ENCODE data around the gene GOLGA8R.
A peak's percentile ranks its signal among the peaks of the same experiment; 100 is the strongest.
"Not testable (repeated sequence)": the region's sequence is repeated elsewhere in the genome, so short reads cannot be mapped to it uniquely, and the experiment has no call there.

The GOLGA8R gene, protein sequence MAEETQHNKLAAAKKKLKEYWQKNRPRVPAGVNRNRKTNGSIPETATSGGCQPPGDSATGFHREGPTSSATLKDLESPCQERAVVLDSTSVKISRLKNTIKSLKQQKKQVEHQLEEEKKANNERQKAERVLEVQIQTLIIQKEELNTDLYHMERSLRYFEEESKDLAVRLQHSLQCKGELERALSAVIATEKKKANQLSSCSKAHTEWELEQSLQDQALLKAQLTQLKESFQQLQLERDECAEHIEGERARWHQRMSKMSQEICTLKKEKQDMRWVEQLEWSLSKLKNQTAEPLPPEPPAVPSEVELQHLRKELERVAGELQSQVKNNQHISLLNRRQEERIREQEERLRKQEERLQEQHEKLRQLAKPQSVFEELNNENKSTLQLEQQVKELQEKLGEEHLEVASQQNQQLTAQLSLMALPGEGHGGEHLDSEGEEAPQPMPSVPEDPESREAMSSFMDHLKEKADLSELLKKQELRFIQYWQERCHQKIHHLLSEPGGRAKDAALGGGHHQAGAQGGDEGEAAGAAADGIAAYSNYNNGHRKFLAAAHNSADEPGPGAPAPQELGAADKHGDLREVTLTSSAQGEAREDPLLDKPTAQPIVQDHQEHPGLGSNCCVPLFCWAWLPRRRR

DNA sequence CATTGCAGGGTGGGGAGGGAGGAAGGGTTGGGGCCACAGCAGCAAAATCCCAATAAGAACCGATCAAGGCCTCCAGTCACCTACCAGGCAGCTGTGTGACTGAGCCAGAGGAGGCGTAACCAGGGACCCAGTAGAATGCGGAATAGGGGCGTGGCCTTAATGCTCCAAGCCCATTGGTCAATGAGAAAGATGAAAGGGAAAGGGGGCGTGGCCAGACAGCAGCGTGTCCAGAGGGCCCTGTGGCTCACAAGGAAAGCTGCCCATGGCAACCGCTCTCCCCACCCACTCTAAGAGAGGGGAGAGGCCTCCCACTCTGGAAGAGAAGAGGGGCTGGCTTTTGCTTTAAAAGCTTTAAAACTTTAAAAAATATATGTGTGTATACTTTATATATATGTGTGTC lies at the start of gene GOLGA8R:
Gene GOLGA8R, minus strand, starts transcription at position 101 of the 400 bp plus-strand sequence. Its CDS starts 98 bp downstream, at position 3.
- DNase-seq (ENCODE audit: low read depth in 4 of 4, low spot score in 1 of 4) = not testable (repeated sequence)

DNA sequence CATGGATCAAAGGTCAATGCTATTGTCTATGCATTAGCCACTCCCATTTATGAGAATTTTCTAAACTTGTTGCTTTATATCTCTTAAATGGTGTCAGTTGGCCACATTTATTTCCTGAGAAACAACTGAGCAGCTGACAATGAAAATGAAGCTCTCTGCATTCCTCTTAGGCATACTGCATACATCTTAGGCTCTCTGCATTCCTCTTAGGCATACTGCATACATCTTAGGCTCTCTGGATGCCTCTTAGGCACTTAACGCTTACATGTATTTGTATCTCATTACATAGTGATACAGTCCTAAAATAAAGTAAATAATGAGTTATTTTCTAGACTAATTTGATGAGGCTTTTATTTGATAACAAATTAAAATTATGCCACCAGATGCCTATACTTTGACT lies 49.8 kb upstream of the GOLGA8R start:
- DNase-seq (ENCODE audit: low read depth in 4 of 4, low spot score in 1 of 4) = not testable (repeated sequence)

DNA sequence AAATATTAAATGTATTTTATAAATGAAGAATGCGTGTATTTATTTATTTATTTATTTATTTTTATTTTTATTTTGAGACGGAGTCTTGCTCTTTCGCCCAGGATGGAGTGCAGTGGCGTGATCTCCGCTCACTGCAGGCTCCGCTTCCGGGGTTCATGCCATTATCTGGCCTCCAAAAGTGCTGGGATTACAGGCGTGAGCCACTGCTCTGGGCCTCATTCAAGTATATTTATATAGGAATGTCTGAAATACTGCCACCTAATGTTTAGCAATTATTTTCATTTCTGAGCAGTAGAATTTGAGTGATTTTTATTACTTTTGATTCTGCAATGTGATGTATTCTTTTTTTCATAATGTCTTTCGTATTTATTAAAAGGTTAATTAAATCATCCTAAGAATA lies 48.1 kb upstream of the GOLGA8R start:
- DNase-seq (ENCODE audit: low read depth in 4 of 4, low spot score in 1 of 4) = not testable (repeated sequence)

DNA sequence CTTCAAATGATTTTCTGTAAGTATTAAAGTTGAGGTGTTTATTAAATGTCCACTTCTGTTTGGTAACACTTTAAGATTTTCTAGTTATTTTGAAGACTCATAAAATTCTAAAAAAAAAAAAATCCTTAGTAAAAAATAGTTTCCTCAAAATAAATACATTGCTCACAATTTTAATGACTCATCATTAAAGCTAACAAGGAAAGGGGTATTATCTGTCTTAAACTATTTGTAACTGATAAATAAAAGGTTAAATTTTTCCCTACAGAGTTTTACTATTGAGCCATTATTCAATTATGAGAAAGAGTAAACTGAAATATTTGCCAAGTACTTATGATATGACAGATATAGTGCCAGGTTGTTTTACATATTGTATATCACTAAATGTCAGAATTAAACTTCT lies 38.6 kb upstream of the GOLGA8R start:
- DNase-seq (ENCODE audit: low read depth in 4 of 4, low spot score in 1 of 4) = not testable (repeated sequence)

DNA sequence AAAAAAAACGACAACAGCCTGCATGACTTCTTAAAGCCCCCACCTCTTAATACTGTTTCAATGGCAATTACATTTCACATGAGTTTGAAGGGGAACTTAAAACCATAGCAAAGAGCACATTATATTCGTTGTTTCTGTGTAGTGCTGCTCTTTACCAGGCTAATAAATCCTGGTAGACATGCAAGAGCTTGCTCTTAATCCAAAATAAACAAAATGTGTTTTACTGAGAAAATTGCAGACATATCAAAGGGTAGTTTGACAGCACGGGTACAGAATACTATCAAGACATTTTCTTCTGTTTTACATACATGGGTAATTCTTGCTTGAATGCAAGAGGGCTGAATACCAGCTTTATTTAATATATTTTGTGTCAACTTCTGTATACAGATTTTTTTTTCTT lies 24.3 kb upstream of the GOLGA8R start:
- not testable (repeated sequence) for DNase-seq (ENCODE audit: low read depth in 4 of 4, low spot score in 1 of 4)

DNA sequence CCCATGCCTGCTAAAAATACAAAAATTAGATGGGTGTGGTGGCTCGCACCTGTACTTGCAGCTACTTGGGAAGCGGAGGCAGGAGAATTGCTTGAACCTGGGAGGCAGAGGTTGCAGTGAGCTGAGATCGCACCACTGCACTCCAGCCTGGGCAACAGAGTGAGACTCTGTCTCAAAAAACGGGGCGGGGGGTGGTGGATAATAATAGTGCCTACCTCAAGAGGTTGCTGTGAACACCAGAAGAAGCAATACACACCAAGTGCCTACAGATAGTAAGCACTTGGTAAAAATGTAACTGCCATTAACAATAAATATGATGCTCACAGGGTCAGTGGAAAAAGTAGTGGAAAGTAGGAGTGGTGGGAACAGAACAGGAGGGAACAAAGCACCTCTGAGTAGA lies 21.8 kb upstream of the GOLGA8R start:
- DNase-seq (ENCODE audit: low read depth in 4 of 4, low spot score in 1 of 4) = not testable (repeated sequence)

DNA sequence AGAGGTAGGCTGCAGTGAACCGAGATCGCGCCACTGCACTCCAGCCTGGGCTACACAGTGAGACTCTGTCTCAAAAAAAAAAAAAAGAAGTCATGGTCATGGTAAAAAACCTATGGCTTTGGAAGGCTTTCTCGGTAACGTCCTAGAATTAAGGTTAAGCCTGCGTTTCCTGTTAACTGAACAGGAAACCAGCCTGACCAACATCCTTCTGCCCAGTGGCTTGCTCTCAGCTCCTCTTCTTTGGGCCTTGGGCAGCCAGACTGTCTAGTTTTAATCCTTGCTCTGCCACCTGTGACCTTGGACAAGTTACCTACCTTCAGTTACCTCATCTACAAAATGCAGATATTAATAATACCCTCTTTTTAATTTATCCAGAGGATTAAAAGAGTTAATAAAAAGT lies 6.7 kb upstream of the GOLGA8R start:
- not testable (repeated sequence) for DNase-seq (ENCODE audit: low read depth in 4 of 4, low spot score in 1 of 4)

DNA sequence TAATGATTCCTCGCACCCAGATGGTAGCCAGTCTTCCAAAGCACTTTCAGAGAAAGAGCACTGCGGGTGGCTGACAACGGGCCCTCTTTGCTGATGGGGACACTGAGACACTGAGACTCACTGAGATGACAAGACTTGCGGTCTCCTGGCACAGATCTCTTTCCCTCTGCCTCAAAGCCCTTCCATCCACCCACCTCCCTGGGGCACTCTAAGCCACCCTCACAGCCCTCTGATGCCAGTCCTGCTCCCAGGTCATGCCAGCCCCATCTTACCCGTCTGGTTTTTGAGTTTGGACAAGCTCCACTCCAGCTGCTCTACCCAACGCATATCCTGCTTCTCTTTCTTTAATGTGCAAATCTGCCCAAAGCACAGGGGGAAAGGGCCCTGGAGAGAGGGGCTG lies 6.4 kb downstream of the GOLGA8R start:
- not testable (repeated sequence) for DNase-seq (ENCODE audit: low read depth in 4 of 4, low spot score in 1 of 4)

DNA sequence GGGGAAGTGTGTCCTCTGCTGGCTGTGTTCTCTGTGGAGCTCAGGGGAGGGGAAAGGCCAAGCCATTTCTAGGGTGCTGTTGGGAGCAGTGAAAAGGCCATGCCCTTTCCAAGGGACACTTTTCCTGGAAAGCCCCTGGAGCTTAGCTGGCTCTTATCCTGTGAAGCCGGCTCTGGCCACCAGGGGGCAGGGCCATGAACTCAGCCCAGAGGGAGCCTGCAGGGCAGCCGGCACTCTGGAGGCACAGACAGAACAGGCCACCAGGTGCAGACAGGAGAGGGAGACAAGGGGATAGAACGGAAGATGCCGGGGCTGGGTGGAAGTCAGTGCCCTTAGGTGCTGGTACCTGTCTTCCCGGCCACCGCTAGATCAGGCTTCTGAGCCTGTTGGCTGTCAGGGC lies 15.1 kb downstream of the GOLGA8R start:
- peak; percentile 7 to 40 (median 18) for DNase-seq (ENCODE audit: low read depth in 4 of 4, low spot score in 1 of 4)

DNA sequence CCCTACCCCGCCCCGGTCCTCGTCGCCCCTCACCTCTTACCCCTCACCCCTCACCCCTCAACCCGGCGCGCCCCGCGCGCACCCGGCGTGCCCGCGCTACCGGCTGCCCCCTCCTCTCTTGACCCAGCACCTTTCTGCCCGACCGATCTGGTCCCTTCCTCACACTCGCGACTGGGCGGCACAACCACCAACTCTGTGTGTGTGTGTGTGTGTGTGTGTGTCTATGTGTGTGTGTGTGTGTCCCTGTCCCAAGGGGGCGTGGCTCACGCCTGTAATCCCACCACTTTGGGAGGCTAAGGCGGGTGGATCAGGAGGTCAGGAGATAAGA lies 20.4 kb downstream of the GOLGA8R start:
- not testable (repeated sequence) for DNase-seq (ENCODE audit: low read depth in 4 of 4, low spot score in 1 of 4)

DNA sequence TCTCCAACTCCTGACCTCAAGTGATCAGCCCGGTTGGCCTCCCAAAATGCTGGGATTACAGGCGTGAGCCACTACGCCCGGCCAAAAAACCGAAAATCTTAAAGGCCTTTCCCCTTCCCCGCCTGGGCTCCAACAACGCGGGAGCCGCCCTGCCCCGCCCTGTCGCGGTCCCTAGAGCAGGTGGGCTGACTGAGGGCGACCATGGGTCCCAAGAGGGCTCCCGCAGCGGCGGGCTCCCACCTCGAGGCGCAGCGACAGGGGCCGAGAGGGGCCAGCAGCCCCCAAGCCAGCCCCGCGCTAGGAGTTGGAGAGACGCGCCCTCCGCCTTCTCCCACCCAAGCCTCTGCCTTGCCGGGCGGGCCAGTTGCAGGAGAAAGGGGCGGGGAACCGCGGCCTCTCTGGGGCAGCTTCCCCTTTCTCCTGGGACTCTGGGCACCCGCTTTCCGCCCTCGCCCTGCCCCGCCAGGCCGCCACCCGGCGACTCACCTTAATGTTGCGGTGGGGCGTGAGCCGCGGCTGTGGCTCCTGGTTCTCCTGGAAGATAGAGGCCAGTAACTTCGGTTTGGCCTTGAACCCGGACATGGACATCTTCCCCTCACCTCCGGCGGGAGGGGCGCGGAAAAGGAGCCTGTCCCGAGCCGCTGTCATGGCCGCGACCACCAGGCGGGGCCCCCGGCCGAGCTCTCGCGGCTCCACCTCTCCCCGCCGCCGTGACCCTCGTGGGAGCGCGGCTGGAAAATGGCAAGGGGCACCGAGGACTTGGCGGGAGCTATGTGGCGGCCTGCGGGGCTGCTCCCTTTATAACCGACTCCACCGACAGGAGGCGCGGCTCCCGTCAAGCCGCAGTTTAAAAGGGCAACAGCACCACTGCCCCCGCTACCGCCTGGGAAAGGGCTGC lies 21.0 kb downstream of the GOLGA8R start, which contains the start of gene CHRFAM7A:
Gene CHRFAM7A, minus strand, starts transcription at position 775 of the 898 bp plus-strand sequence. CDS start 10,189 bp downstream, outside the sequence.
- DNase-seq (ENCODE audit: low read depth in 4 of 4, low spot score in 1 of 4) = not testable (repeated sequence)

DNA sequence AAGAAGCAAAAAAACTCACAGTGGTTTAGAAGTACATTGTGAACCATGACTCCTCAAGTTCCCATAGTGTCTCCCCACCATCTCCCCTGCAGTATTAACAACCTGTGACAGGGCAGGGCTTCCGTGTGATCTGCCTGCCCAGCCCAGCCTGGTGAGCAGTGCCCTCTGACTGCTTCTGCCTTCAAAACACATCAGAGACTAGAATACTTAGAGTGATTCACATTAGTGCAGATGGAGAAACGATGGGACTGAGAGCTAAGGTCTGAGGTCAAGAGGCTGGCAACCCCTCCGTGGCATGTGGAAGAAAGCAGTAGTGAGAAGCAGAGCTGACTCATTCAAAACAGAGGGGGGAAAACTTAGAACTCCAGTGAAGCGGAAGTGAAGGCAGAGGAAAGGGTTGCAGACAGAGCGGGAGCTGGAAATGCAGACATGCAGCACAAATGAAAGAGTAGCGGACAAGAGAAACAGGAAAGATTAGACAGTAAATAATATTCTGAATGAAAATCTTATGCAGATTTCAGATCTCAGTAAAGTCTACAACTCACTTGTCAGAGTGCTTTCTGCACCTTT lies 27.7 kb downstream of the GOLGA8R start:
- not testable (repeated sequence) for DNase-seq (ENCODE audit: low read depth in 4 of 4, low spot score in 1 of 4)

DNA sequence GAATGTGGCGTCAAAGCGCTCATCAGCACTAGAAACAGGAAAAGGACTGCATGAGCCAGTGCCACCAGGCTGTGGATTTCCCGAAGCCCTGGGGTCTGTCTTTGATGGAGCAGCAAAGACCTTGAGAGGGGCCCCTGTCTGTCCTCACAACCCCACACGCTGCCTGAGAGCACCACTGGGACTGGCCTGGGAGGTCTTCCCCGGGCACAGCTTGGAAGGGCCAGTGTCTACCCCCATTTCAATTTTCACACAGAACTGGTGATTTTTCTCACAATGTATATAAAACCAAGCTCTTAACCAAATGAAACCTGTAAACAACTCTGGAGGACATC lies 37.0 kb downstream of the GOLGA8R start:
- DNase-seq (ENCODE audit: low read depth in 4 of 4, low spot score in 1 of 4) = not testable (repeated sequence)

DNA sequence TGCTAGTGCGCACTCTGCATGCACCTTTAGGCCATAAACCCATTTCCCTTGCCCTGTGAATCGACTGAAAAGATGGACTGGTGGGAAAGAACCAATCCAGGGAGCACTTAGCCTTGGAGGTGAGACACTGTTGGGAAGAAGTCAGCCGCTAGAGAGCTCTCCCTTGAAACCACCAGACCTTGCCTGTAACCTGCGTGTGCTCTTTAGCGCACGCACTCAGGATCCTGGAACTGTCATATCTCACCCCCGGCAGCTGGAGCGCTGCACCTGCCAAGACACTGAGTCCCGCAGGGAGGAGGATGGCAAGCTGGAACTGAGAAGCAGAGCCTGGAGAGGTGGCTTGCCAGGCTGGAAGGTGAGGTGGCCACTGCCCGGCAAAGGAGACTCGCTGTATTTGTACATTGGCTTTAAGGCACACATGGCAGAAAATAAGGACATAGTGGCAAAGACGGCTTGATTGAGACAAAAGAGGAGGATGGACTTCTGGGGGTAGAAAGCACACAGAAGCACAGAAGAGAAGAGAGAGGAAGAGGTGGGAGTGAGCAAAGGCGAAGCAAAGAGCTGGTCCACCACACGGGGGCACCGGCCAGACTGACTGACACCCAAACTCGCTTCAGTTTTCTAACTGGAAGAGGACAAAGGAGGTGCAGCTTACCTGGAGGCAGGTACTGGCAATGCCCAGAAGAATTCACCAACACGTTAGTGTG lies 37.5 kb downstream of the GOLGA8R start:
- DNase-seq (ENCODE audit: low read depth in 4 of 4, low spot score in 1 of 4) = not testable (repeated sequence)

DNA sequence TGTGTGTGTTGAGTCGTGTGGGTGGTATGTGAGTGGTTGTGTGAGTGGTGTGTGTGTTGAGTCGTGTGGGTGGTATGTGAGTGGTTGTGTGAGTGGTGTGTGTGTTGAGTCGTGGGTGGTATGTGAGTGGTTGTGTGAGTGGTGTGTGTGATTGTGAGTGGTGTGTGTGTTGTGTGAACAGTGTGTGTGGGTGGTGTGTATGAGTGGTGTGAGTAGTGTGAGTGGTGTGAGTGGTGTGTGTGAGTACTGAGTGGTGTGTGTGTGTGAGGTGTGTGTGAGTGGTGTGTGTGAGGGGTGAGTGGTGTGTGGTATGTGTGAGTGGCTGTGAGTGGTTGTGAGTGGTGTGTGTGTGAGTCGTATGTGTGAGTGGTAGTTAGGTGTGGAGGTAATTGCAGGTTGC lies 38.2 kb downstream of the GOLGA8R start:
- not testable (repeated sequence) for DNase-seq (ENCODE audit: low read depth in 4 of 4, low spot score in 1 of 4)

DNA sequence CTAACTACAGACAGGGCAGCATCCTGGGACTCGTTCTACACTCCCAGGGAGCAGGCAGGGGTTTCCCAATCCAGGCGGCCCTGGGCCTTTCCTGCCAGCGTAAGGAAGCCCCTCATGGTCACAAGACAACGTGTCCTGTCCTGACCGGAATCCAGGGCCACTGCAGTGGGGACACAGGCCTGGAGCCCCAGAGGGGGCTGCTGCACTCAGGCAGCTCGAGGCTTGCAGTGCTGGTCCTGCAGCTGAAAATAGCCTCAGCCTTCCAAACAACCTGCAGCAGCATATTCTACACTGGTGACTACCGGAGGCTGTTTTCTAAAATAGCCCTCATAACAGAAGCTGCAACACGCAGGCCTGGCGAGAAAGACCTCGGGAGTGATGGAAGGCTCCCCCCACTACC lies 39.2 kb downstream of the GOLGA8R start:
- not testable (repeated sequence) for DNase-seq (ENCODE audit: low read depth in 4 of 4, low spot score in 1 of 4)

DNA sequence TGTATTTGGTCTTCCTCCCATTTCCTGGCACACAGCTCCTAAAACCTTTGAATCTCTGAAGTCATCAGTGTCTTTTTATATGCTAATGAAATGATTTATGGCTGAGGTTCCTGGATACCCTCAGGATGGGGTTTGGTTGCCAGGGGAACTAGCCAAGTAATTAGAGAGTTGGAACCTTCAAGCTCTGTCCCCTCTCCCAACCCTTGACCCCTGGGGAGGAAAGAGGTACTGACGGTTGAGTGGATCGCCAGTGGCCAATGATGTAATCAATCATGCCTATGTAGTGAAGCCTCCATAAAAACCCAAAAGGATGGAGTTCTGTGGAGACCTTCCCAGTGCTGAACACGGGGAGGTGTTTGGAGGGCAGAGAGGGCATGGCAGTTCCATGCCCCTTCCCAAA lies 45.8 kb downstream of the GOLGA8R start:
- DNase-seq (ENCODE audit: low read depth in 4 of 4, low spot score in 1 of 4) = not testable (repeated sequence)

DNA sequence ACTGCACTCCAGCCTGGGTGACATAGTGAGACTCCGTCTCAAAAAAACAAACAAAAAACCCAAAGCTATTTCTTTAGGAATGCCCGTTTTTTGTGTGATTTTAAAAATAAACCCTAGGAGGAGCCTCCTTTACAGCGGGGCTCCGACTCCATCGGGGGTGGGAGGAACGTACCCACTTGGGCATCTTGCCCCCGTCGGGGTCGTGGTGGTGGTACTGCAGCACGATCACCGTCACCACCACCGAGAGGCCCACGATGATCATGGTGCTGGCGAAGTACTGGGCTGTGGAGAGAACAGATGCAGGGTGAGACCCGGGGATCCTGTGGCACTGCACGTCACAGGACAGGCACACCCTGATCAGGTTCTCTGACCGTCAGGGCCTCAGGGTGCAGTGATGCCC lies 46.8 kb downstream of the GOLGA8R start:
- DNase-seq (ENCODE audit: low read depth in 4 of 4, low spot score in 1 of 4) = not testable (repeated sequence)

DNA sequence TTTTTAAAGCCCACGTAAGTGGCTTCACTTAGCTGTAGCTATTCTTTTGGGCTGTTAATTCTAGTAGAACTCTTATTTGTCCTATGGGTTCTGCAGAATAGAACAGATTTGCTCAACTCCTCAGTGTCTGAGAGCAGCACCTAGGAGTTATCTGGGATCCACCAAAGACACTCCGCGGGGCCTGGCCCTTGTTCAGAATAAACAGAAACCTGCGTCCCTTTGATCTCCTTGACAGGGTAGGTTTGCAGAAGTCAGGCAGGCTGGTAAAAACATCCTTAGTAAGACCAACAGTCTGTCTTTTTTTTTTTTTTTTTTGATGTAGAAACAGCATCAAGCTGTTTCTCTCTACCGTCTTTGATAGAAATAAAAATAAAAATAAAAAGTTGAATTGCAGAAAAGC lies 52.7 kb downstream of the GOLGA8R start:
- DNase-seq (ENCODE audit: low read depth in 4 of 4, low spot score in 1 of 4) = not testable (repeated sequence)

DNA sequence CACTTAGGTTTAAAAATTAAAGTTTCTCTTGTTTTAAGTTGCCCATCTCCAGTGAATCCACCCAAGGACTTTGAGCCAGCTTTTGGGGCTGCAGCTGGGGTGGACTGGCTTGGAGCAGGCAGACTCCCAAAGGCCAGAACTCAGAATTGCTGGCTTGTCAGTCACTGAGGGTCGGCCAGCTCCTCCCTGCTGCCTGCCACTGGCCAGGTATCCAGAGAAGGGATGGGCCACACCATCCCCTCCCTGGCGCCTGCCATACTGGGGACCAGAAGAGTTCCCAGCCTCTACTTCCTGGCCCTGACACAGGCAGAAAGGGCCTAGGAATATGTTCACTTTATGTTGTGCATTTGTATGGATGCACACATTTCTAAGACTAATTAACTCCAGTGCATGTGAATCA lies 53.1 kb downstream of the GOLGA8R start:
- not testable (repeated sequence) for DNase-seq (ENCODE audit: low read depth in 4 of 4, low spot score in 1 of 4)
